Ectodermal cell (in vitro differentiated cells): Measurements from ENCODE around the gene MID1.

Experiments used
- H3K27ac ChIP-seq: 2 replicates; pipeline ENCODE4 v1.7.0; 2013; ENCODE audit warnings: mild to moderate bottlenecking, low read depth, low read length; ENCODE audit not compliant: insufficient read depth, poor library complexity, severe bottlenecking
- H3K27me3 ChIP-seq: 2 replicates; pipeline ENCODE4 v1.7.0; 2013; ENCODE audit warnings: mild to moderate bottlenecking, low read length; ENCODE audit not compliant: insufficient read depth, control insufficient read depth, poor library complexity, severe bottlenecking
- H3K36me3 ChIP-seq: one replicate; pipeline ENCODE4 v1.7.0; 2013; ENCODE audit warnings: low read length; ENCODE audit not compliant: control insufficient read depth, insufficient read depth
- H3K4me1 ChIP-seq: one replicate; pipeline ENCODE4 v1.7.0; 2013; ENCODE audit warnings: low read length; ENCODE audit not compliant: control insufficient read depth, insufficient read depth
- H3K4me3 ChIP-seq: 2 replicates; pipeline ENCODE4 v1.7.0; 2013; ENCODE audit warnings: low read depth, low read length, control low read depth; ENCODE audit not compliant: insufficient read depth
- H3K9me3 ChIP-seq: 2 replicates; pipeline ENCODE4 v1.7.0; 2013; ENCODE audit warnings: mild to moderate bottlenecking, low read length, moderate library complexity; ENCODE audit not compliant: control insufficient read depth
- whole genome bisulfite sequencing, 2 experiments: methylation state at CpG; one replicate each; pipeline ENCODE4 v1.1.7; 2013; ENCODE audit warnings: missing lambda C conversion rate in 2 of 2; 5-methylcytosine and 5-hydroxymethylcytosine counted together

Gene MID1

GRCh38 chrX:10536744-10537143, 83.6 kb downstream of the MID1 start:
- H3K4me1 ChIP-seq: no peaks in the 10 kb centered on the region
- no peaks in the 10 kb centered on the region for H3K27me3 ChIP-seq
- 90 to 92% methylated on average over 4 to 5 of the region's 5 CpGs for WGBS, 2 experiments
- no peak overlapping the region for H3K27ac ChIP-seq
- no peak overlapping the region for H3K4me3 ChIP-seq
- H3K36me3 ChIP-seq: no peaks in the 10 kb centered on the region
- H3K9me3 ChIP-seq: no peaks in the 10 kb centered on the region

- 100% methylated on average over 2 of the region's 2 CpGs; no CpG with 5 or more reads in 1 of the 2 experiments for WGBS, 2 experiments
- Histone ChIP-seq H3K27me3 (no peaks in the 10 kb centered on the region), H3K4me1 (no peaks in the 10 kb centered on the region), H3K36me3 (no peaks in the 10 kb centered on the region), H3K9me3 (no peaks in the 10 kb centered on the region), H3K27ac (no peak overlapping the region), H3K4me3 (no peak overlapping the region)
These were observed 85.8 kb downstream of the MID1 start for GRCh38 chrX:10534611-10535010.

GRCh38 chrX:10533696-10534365, 86.6 kb downstream of the MID1 start:
- Histone ChIP-seq H3K27me3 (no peaks in the 10 kb centered on the region), H3K4me3 (no peak overlapping the region), H3K4me1 (no peaks in the 10 kb centered on the region), H3K9me3 (no peaks in the 10 kb centered on the region), H3K27ac (no peak overlapping the region), H3K36me3 (no peaks in the 10 kb centered on the region)
- no CpG with 5 or more reads among the region's 1 CpG for WGBS, 2 experiments

- H3K27me3 ChIP-seq: no peaks in the 10 kb centered on the region
- WGBS, 2 experiments: 94 to 100% methylated on average over 1 of the region's 1 CpG
- no peaks in the 10 kb centered on the region for H3K36me3 ChIP-seq
- no peaks in the 10 kb centered on the region for H3K4me1 ChIP-seq
- H3K4me3 ChIP-seq: no peak overlapping the region
- no peak overlapping the region for H3K27ac ChIP-seq
- H3K9me3 ChIP-seq: no peaks in the 10 kb centered on the region
These were observed 88.5 kb downstream of the MID1 start for GRCh38 chrX:10531927-10532326.

GRCh38 chrX:10529344-10529743, 91.0 kb downstream of the MID1 start:
- Histone ChIP-seq H3K9me3 (no peaks in the 10 kb centered on the region), H3K4me3 (no peak overlapping the region), H3K27ac (no peak overlapping the region), H3K4me1 (no peaks in the 10 kb centered on the region), H3K36me3 (no peaks in the 10 kb centered on the region), H3K27me3 (no peaks in the 10 kb centered on the region)
- WGBS, 2 experiments: 87 to 96% methylated on average over 4 of the region's 4 CpGs

GRCh38 chrX:10526451-10526850, 93.9 kb downstream of the MID1 start:
- Histone ChIP-seq H3K27me3 (no peaks in the 10 kb centered on the region), H3K27ac (no peak overlapping the region), H3K36me3 (no peaks in the 10 kb centered on the region), H3K4me1 (no peaks in the 10 kb centered on the region), H3K9me3 (no peaks in the 10 kb centered on the region), H3K4me3 (no peak overlapping the region)
- 60 to 86% methylated on average over 1 of the region's 1 CpG for WGBS, 2 experiments

- 96 to 98% methylated on average over 5 of the region's 6 CpGs for WGBS, 2 experiments
- H3K36me3 ChIP-seq: no peaks in the 10 kb centered on the region
- no peak overlapping the region for H3K4me3 ChIP-seq
- H3K4me1 ChIP-seq: no peaks in the 10 kb centered on the region
- no peaks in the 10 kb centered on the region for H3K27me3 ChIP-seq
- no peak overlapping the region for H3K27ac ChIP-seq
- H3K9me3 ChIP-seq: no peaks in the 10 kb centered on the region
These were observed 94.8 kb downstream of the MID1 start for GRCh38 chrX:10525381-10526120.

GRCh38 chrX:10524578-10524977, 95.8 kb downstream of the MID1 start:
- no peaks in the 10 kb centered on the region for H3K36me3 ChIP-seq
- H3K27me3 ChIP-seq: no peaks in the 10 kb centered on the region
- no peaks in the 10 kb centered on the region for H3K4me1 ChIP-seq
- 96 to 100% methylated on average over 1 of the region's 1 CpG for WGBS, 2 experiments
- no peak overlapping the region for H3K27ac ChIP-seq
- no peak overlapping the region for H3K4me3 ChIP-seq
- no peaks in the 10 kb centered on the region for H3K9me3 ChIP-seq

- Histone ChIP-seq H3K4me1 (no peaks in the 10 kb centered on the region), H3K27me3 (no peaks in the 10 kb centered on the region), H3K27ac (no peak overlapping the region), H3K9me3 (no peaks in the 10 kb centered on the region), H3K4me3 (no peak overlapping the region), H3K36me3 (no peaks in the 10 kb centered on the region)
These were observed 100.6 kb downstream of the MID1 start for GRCh38 chrX:10519761-10520160.

- Histone ChIP-seq H3K4me1 (no peaks in the 10 kb centered on the region), H3K9me3 (no peaks in the 10 kb centered on the region), H3K27me3 (no peaks in the 10 kb centered on the region), H3K4me3 (no peak overlapping the region), H3K27ac (no peak overlapping the region), H3K36me3 (no peaks in the 10 kb centered on the region)
These were observed 101.1 kb downstream of the MID1 start for GRCh38 chrX:10519278-10519677.
